Osteoblast (primary cell): ENCODE measurements around the gene WDR37. TPM values are rescaled to one million over a fixed set of nuclear protein-coding genes. Genes with fewer than 3 reads are reported as not detected.
A peak's percentile ranks its signal among the peaks of the same experiment; 100 is the strongest.

Experiments used
- DNase-seq: peaks from one replicate; pipeline ENCODE4 v3.0.0; 2011; ENCODE audit warnings: low spot score, mixed read lengths; ENCODE audit not compliant: insufficient read length; ENCODE audit errors: missing footprints
- H2AFZ ChIP-seq: 2 replicates; pipeline ENCODE4 v1.6.0; 2011; ENCODE audit warnings: mild to moderate bottlenecking, low read length
- H3K27ac ChIP-seq: 2 replicates; pipeline ENCODE4 v1.5.1; 2011; ENCODE audit warnings: mild to moderate bottlenecking, low read depth, low read length, moderate library complexity
- H3K27me3 ChIP-seq: 2 replicates; pipeline ENCODE4 v1.6.0; 2012; ENCODE audit warnings: mild to moderate bottlenecking, control low read depth, inconsistent platforms, low read length, moderate library complexity; ENCODE audit not compliant: insufficient read depth
- H3K36me3 ChIP-seq: 2 replicates; pipeline ENCODE4 v1.5.1; 2011; ENCODE audit warnings: mild to moderate bottlenecking, low read length, control low read depth, moderate library complexity; ENCODE audit not compliant: insufficient read depth
- H3K4me1 ChIP-seq: 2 replicates; pipeline ENCODE4 v1.5.1; 2011; ENCODE audit warnings: mild to moderate bottlenecking, low read length, control low read depth, moderate library complexity; ENCODE audit not compliant: insufficient read depth
- H3K4me2 ChIP-seq: 2 replicates; pipeline ENCODE4 v1.6.0; 2011; ENCODE audit warnings: mild to moderate bottlenecking, low read length; ENCODE audit not compliant: insufficient read depth
- H3K4me3 ChIP-seq: fragments of 200-600 bp; sonication (generic); 3 replicates; pipeline ENCODE4 v1.5.1; 2012; ENCODE audit warnings: mild to moderate bottlenecking, low read length, inconsistent platforms; ENCODE audit not compliant: insufficient read depth
- H3K79me2 ChIP-seq: 2 replicates; pipeline ENCODE4 v1.6.0; 2012; ENCODE audit warnings: mild to moderate bottlenecking, low read length, control low read depth, inconsistent platforms; ENCODE audit not compliant: insufficient read depth
- H3K9me3 ChIP-seq: 2 replicates; pipeline ENCODE4 v1.5.1; 2011; ENCODE audit warnings: low read depth, low read length, control low read depth
- H4K20me1 ChIP-seq: 2 replicates; pipeline ENCODE4 v1.6.0; 2012; ENCODE audit warnings: mild to moderate bottlenecking, low read length, control low read depth; ENCODE audit not compliant: insufficient read depth
- total RNA-seq: library from RNA; depleted of rRNA; stranded (reverse); fragments of >200 nt; gene quantifications from 2 replicates; pipeline ENCODE4 v1.2.3, GENCODE V29; 2012
- TF ChIP-seq, protein P1 (sequence below): IDR thresholded peaks from 2 replicates; pipeline ENCODE4 v1.5.1; 2011; ENCODE audit warnings: mild to moderate bottlenecking, low read depth, low read length, moderate library complexity; ENCODE audit errors: extremely low read depth

WDR37 gene
- total RNA-seq, 1 donor = 18.8 TPM

GRCh38 chr10:1093696-1094095, 37.5 kb downstream of the WDR37 start:
- H3K36me3 ChIP-seq = peaks cover 65% of the 10 kb centered on the region
- H4K20me1 ChIP-seq = peaks cover 6% of the 10 kb centered on the region
- H2AFZ ChIP-seq = no peak overlapping the region
- no peak overlapping the region for H3K4me3 ChIP-seq
- no peak overlapping the region for H3K4me2 ChIP-seq
- H3K27me3 ChIP-seq = no peaks in the 10 kb centered on the region
- TF ChIP-seq, protein P1, sequence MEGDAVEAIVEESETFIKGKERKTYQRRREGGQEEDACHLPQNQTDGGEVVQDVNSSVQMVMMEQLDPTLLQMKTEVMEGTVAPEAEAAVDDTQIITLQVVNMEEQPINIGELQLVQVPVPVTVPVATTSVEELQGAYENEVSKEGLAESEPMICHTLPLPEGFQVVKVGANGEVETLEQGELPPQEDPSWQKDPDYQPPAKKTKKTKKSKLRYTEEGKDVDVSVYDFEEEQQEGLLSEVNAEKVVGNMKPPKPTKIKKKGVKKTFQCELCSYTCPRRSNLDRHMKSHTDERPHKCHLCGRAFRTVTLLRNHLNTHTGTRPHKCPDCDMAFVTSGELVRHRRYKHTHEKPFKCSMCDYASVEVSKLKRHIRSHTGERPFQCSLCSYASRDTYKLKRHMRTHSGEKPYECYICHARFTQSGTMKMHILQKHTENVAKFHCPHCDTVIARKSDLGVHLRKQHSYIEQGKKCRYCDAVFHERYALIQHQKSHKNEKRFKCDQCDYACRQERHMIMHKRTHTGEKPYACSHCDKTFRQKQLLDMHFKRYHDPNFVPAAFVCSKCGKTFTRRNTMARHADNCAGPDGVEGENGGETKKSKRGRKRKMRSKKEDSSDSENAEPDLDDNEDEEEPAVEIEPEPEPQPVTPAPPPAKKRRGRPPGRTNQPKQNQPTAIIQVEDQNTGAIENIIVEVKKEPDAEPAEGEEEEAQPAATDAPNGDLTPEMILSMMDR = no peak
- no peak overlapping the region for H3K27ac ChIP-seq
- H3K9me3 ChIP-seq = no peaks in the 10 kb centered on the region
- DNase-seq = no peak
- peaks cover 11% of the 10 kb centered on the region for H3K79me2 ChIP-seq
- no peaks in the 10 kb centered on the region for H3K4me1 ChIP-seq

GRCh38 chr10:1094112-1095057, 38.2 kb downstream of the WDR37 start:
- Histone ChIP-seq H3K79me2 (peaks cover 15% of the 10 kb centered on the region), H3K27me3 (no peaks in the 10 kb centered on the region), H3K36me3 (peaks cover 64% of the 10 kb centered on the region), H4K20me1 (peaks cover 4% of the 10 kb centered on the region), H3K4me2 (no peak overlapping the region), H3K4me3 (no peak overlapping the region), H3K27ac (no peak overlapping the region), H2AFZ (no peak overlapping the region), H3K4me1 (no peaks in the 10 kb centered on the region), H3K9me3 (no peaks in the 10 kb centered on the region)
- TF ChIP-seq, protein P1 = no peak
- DNase-seq = peak; percentile 41

DNA sequence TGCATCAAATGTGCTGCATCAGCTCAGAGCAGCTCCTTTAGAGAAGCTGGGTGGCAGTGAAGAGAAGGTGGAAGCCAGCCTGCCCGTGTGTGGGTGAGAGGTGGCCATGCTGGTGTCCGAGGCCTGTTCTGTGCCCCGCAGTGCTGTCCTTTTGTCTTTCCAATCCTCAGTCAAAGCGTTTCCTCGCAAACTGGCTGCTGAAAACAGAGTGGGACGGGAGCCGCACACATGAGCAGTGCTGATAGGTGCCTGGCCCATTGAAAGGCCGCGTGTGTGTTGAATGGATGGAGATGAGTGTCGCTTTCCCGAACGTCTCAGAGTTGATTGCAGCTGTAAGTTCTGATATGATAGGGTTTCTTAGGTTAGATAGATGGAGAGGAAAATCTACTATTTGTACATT, 39.3 kb downstream of the WDR37 start:
- Histone ChIP-seq H4K20me1 (peaks cover 8% of the 10 kb centered on the region), H3K36me3 (peaks cover 61% of the 10 kb centered on the region), H3K27me3 (no peaks in the 10 kb centered on the region), H2AFZ (no peak overlapping the region), H3K4me1 (no peaks in the 10 kb centered on the region), H3K4me3 (no peak overlapping the region), H3K9me3 (no peaks in the 10 kb centered on the region), H3K27ac (no peak overlapping the region), H3K79me2 (peaks cover 15% of the 10 kb centered on the region), H3K4me2 (no peak overlapping the region)
- no peak for DNase-seq
- TF ChIP-seq, protein P1 = no peak

DNA sequence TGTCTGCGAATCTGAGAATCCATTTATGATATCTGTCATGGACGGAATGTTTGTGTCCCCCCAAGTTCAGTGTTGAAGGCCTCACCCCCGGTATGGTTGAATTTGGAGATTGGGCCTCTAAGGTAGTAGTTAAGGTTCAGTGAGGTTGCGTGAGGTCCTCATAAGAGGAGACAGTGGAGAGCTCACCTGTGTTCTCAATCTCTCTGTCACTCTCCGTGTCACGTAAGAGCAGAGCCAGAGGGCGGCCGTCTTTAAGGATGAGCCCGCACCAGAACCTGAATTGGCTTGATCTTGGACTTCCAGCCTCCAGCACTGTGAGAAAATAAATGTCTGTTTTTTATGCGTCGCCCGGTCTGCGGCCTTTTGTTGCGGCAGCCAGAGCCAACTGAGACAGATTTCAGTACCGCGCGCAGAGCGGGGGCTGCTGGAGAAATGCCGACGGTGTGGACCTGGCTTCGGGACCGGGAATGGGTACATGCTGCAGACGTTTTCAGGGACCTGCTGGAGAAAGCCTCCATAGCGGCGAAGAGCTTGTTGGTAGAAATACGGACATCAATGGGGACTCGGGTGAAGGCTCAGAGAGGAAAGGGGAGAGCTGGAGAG, 40.2 kb downstream of the WDR37 start:
- H3K79me2 ChIP-seq = peaks cover 10% of the 10 kb centered on the region
- peaks cover 57% of the 10 kb centered on the region for H3K36me3 ChIP-seq
- peaks cover 16% of the 10 kb centered on the region for H4K20me1 ChIP-seq
- H3K27ac ChIP-seq = no peak overlapping the region
- no peak overlapping the region for H2AFZ ChIP-seq
- no peaks in the 10 kb centered on the region for H3K9me3 ChIP-seq
- no peak overlapping the region for H3K4me2 ChIP-seq
- TF ChIP-seq, protein P1 = no peak
- H3K4me1 ChIP-seq = no peaks in the 10 kb centered on the region
- no peak for DNase-seq
- H3K4me3 ChIP-seq = no peak overlapping the region
- H3K27me3 ChIP-seq = no peaks in the 10 kb centered on the region
